ENCODE results near the gene BHLHE40. TPM values are rescaled to one million over a fixed set of nuclear protein-coding genes. Genes with fewer than 3 reads are reported as not detected.
"Not testable (repeated sequence)": the region's sequence is repeated elsewhere in the genome, so short reads cannot be mapped to it uniquely, and the experiment has no call there.

The BHLHE40 gene
- total RNA-seq, 1 donor from 2014 or later, result 548 TPM

DNA sequence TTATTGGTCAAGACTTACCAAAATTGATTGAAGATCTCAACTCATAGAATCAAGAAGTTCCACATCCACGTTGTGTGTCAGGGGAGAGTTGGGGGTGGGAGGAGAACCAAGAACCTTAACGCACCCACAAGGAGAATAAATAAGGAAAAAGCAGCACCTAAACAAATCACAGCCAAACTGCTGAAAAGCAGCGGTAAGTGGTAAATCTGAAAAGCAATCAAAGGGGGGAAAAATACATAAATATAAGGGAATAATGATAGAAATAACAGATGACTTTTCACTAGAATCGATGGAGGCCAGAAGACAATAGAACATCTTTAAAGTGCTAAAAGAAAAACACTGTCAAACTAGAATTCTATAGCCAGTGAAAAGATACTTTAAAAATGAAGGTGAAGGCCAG lies 20.1 kb upstream of the BHLHE40 start:
- intact Hi-C loops (cut with micrococcal nuclease), result no loop called here

DNA sequence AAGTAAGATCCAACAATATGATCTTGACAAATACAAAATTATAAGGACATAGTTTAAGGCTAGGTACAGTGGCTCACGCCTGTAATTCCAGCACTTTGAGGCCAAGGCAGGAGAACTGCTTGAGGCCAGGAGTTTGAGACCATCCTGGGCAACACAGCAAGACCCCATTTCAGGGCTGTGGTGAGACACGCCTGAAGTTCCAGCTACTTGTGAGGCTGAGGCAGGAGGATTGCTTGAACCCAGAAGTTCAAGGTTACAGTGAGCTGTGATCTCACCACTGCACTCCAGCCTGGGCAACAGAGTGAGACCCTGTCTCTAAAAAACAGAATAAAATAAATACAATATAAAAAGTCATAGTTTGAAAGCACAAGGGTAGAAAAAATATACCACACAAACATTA lies 17.4 kb upstream of the BHLHE40 start:
- intact Hi-C loops (cut with micrococcal nuclease), result not testable (repeated sequence)

DNA sequence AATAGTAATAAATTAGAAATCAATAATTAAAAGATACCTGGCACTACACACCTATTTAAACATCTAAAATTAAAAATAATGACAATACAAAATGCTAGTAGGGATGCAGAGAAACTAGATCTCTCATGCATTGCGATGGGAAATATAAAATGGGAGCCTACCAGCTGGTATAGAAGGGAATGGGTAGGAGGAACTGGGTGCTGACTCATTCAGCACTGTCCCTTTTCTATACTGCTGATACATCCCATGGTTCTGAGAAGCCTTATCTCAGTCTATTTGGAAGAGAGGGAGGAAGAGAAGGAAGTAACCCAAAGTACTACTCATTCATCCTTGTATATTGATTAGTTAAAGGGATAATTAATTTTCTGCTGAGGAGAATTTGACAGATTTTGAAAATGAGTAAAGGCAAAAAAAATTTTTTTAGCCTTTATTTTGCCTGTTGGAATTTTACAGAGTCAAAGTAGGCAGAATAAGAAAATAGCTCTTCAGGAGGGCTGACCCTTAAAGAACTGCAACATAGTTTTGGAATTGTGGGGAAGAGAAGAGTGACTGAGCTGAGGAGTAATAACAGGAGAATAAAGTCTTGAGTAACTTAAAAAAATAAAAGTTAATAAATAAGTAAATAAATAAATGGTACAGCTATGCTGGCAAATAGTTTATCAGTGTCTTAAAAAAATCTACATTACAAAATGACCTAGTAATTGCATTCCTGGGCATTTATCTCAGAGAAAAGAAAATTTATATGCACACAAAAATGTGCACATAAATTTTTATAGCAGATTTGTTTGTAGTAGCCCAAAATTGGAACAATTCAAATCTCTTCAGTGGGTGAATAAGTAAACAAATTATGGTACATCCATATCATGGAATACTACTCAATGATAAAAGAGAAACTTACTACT lies 15.3 kb upstream of the BHLHE40 start:
- intact Hi-C loops (cut with micrococcal nuclease), result no loop called here

DNA sequence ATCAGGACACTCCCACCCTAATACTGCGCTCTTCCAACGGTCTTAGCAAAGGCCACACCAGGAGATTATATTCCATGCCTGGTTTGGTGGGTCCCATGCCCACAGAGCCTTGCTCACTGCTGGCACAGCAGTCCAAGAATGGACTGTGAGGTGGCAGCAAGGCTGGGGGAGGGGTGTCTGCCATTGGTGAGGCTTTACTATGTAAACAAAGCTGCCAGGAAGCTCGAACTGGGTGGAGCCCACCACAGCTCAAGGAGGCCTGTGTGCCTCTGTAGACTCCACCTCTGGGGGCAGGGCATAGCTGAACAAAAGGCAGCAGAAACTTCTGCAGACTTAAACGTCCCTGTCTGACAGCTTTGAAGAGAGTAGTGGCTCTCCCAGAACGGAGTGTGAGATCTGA lies 13.2 kb upstream of the BHLHE40 start:
- intact Hi-C loops (cut with micrococcal nuclease), result not testable (repeated sequence)

DNA sequence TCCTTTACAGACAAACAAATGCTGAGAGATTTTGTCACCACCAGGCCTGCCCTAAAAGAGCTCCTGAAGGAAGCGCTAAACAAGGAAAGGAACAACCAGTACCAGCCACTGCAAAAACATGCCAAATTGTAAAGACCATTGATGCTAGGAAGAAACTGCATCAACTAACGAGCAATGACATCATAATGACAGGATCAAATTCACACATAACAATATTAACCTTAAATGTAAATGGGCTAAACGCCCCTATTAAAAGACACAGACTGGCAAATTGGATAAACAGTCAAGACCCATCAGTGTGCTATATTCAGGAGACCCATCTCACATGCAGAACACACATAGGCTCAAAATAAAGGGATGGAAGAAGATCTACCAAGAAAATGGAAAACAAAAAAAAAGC lies 11.6 kb upstream of the BHLHE40 start:
- intact Hi-C loops (cut with micrococcal nuclease), result not testable (repeated sequence)

DNA sequence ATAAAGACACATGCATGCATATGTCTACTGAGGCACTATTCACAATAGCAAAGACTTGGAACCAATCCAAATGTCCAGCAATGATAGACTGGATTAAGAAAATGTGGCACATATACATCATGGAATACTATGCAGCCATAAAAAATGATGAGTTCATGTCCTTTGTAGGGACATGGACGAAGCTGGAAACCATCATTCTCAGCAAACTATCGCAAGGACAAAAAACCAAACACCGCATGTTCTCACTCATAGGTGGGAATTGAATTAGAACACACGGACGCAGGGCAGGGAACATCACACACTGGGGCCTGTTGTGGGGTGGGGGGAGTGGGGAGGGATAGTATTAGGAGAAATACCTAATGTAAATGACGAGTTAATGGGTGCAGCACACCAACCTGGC lies 7.8 kb upstream of the BHLHE40 start:
- intact Hi-C loops (cut with micrococcal nuclease), result not testable (repeated sequence)

DNA sequence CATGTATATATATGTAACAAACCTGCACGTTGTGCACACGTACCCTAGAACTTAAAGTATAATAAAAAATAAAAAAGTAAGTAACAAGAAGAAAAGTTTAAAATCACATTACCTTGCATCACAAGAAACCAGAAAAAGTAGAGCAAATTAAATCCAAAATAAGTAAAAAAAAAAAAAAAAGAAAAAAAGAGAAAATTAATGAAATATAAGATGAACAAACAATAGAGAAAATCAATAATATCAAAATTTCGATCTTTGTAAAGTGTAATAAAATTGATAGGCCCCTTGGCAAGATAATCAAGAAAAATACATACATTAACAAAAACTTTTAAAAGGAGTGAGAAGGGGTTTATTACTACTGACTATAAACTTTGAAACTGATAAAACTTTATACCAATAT lies 7.4 kb upstream of the BHLHE40 start:
- intact Hi-C loops (cut with micrococcal nuclease), result no loop called here

DNA sequence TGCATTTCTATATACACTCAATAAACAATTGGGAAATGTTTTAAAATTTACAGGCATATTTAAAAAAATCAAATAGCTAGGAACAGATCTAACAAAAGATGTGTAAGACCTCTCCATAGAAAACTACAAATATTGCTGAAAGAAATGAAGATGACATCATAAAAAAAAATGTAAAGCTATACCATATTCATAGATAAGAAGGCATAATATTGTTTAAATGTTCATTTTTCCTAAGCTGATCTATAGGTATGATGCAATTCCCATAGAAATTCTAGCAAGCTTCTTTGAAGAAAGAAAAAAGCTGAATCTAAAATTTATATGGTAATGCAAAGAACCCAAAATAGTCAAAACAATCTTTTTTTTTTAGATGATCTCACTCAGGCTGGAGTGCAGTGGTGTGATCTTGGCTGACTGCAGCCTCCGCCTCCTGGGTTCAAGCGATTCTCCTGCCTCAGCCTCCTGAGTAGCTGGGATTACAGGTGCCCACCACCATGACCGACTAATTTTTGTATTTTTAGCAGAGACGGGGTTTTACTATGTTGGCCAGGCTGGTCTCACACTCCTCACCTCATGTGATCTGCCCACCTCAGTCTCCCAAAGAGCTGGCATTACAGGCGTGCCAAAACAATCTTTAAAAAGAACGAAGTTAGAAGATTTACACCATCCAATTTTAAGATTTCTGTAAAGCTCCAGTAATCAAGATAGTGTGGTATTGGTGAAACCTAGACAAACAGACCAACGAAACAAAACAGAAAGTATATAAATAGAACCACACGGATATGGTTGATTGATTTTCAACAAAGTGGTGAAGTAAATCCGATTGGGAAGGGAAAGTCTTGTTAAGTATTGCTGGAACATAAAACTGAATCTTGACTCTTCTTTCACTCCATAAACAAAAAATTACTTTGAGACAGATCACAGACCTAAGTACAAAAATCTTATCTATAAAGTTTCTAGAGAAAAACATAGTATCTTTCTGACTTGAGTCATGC lies 6.3 kb upstream of the BHLHE40 start:
- intact Hi-C loops (cut with micrococcal nuclease), result no loop called here

DNA sequence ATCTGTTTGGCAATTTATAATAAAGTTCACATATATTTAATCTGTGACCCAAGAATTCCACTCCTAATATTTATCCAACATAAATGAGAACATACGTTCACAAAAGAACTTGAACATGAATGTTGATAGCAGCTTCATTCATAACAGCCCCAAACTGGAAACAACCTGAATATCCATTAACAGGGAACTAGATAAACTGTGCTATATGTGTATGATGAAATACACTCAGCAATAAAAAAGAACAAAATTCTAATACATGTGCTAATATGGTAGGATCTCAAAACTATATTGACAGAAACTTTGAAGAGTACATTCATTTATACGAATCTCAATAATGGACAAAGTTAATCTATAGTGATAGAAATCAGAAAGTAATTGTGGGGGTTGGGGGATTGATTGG lies 5.1 kb upstream of the BHLHE40 start:
- intact Hi-C loops (cut with micrococcal nuclease), result no loop called here

DNA sequence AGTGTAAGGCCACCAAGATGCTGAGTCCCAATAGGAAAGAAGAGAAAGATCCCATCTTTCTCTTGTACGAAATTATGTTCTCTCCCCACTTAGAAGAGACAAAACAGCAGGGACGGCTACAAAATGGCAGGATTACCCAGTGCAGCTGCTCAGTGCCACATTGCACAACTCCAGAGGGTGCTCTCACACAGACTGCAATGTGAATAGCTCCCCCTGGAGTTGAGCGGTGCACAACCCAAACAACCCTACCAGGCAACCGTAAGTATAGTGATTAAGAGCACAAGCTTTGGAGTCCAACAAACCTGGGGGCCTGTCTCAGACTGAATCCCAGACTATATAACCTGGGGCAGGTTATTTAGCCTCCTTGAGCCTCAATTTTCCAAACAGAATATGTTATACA lies 3.1 kb upstream of the BHLHE40 start:
- intact Hi-C loops (cut with micrococcal nuclease), result loop anchor here (1.0 kb wide), 1 partner anchor 265 kb away; no protein-coding TSS in a partner anchor

DNA sequence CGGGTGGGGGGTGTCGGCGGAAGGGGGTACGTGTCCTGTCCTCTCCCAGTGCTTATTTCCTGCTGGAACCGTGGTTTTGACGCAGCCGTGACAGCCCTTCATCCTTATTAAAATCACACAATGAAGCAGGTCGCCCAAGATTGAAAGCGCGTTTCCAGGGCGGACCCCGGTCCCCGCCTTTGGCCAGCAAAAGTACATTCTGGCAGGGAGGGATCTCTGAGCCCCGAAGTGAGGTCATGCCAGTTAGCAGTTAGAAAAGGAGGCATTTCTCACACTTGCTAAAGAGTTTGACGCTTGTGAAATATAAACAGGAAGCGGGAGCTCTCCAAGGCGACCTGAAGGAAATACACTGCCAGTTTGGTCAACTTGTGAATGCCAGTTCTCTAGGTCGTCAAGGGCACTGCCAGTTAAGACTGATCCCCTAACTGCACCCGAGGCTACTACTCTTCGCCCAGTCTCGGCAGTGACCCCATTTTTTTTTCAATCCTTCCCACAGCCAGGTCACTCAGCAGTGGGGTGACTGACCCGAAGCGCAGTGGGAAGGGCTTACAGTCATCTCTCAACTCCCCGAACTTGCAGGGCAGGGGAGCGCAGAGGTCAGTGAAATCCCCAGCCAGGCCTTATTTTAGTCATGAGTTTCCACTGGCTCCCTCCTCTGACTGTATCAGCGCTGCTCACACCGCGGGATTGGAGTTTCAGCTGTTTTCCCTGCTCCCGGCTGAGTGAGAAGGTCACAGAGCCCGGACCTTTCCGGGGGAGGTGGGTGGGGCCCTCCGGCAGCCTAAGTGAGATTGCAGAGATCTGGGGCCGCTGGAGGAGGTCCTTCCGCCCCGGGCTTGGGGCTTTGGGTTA lies 2.0 kb upstream of the BHLHE40 start:
- intact Hi-C loops (cut with micrococcal nuclease), result loop anchor here (1.0 kb wide), 8 partner anchors 50 to 200 kb away; no protein-coding TSS in a partner anchor

DNA sequence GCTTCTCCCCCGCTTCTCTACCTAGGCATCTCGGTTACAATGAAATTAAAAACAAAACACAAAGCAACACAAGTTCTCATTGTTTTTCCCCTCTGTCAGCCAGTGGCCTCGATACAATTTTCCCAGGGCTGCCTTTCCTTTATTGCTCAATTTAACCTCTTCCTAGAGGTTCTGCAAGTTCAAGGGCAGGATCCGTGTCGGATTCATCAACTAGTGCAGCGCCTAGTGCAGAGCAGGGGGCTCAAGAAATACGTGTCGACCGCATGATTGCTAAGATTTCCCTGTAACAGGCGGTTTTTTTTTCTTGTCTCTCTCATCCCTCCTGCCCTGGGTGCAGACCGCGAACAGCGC lies 1.4 kb upstream of the BHLHE40 start:
- intact Hi-C loops (cut with micrococcal nuclease), result loop anchor here (1.0 to 2.0 kb wide), 11 partner anchors 8 to 210 kb away; partner anchors contain the start of gene ARL8B

DNA sequence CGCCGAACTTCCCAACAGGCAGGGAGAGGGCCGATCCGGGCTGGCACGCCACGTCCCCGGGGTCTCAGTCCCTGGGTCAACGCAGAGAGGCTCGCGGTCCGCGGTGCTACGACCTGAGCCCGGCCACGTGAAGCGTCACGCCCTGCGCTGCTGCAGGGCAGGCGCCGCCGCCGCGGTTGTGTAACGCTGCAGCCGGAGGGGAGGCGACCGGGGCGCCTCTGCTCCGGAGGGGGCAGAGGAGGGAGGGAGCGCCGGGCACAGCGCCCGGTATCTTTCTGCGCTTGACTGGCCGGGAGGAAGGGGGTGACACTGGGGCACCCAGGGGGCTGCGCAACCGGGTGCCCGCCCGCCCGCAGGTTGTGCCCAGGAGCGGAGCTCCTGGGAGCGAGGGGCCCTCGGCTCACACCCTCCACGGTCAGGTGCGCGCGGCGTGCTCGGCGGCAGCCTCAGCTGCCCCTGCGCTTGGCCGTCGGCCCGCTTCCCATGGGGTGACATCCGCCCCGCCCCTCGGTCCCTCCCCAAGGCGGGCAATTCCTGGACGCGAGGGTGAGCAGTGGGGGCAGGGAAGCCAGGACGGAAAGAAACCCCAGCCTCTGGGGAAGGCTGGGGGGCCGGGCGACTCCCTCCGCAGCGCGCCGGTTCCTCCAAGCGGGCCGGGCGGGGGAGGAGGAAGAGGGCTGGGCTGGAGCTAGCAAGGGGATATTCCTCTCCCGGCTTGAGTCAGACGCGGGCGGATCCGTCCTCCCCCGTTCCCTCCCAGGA lies 852 bp upstream of the BHLHE40 start:
- intact Hi-C loops (cut with micrococcal nuclease), result loop anchor here (1.0 to 2.0 kb wide), 3 partner anchors 8 to 210 kb away; partner anchors contain the start of gene ARL8B

DNA sequence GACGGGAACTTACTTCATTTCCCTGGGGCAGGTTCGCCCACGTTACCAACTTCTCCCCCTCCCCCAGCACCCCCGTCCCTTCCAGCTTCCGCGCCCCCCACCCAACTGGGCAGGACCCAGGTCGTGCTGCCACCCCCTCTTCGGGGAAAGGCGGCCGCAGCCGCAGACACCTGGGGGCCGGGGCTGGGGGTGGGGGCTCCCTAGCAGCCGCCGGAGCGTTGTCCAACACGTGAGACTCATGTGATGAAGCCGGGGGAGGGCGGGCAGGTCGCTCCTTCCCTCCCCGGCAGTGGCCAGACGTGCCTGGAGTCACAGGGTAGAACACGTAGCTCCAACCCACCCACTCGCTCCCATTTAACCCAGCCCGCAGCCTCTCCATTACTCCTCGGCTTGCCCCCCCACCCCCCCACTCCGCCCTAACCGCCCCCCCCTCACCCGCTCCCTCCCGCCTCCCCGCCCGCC lies 240 bp upstream of the BHLHE40 start:
- intact Hi-C loops (cut with micrococcal nuclease), result loop anchor here (1.0 to 2.0 kb wide), 7 partner anchors 7 to 486 kb away; partner anchors contain the start of genes ARL8B and ITPR1

DNA sequence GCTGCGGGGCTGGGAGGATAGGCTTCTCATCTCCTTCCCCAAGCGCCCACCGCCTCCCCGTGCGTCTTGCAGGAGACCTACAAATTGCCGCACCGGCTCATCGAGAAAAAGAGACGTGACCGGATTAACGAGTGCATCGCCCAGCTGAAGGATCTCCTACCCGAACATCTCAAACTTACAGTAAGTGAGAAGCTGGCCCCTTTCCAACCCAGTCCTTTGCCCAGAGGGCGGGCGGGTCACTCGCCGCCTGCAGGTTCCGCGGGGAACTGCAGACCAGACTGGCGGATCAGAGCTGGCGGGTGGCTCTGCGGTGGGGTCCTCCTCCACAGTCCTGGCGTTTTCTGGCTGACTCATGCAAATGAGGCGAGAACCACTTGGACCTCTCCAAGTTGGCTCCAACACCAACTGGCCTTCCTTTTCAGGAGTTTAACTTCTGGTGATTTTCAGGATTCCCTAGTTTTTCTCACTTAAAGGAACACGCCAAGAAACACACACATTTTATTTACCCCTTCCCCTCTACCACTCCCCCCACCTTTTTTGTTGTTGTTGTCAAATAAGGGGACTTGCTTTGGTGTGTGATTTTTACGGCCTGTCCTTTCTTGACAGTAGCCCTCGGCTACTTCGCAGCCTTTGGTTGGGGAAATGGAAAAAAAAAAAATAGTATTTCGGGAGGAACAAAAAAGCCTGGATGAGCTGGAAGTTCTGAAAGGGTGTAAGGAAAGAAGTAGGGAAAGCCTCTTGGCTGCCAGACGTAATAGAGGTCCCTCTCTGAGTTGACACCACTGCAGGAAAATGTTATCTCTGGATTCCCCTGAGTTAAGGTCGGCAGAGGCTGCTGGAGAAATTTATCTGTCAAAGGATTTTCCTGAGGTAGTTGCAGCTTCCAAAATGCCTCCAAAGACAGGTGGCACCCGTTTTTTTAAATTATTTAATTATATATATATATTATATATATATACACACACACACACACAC lies 1.3 kb downstream of the BHLHE40 start:
- intact Hi-C loops (cut with micrococcal nuclease), result loop anchor here (1.0 to 2.0 kb wide), 6 partner anchors 77 to 678 kb away; partner anchors contain the start of gene SETMAR

DNA sequence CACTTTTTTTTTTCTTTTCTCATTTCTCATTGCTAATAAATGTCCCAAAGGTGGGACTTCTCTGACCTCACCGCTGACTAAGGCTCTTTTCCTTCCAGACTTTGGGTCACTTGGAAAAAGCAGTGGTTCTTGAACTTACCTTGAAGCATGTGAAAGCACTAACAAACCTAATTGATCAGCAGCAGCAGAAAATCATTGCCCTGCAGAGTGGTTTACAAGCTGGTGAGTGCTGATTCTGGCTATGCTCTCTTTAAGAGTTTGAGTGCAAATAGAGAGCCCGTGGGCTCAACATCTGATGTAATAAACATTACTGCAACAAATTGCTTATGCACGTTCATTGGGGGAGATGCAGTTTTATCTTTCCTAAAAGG lies 2.0 kb downstream of the BHLHE40 start:
- intact Hi-C loops (cut with micrococcal nuclease), result loop anchor here (2.0 kb wide), 3 partner anchors 324 to 678 kb away; partner anchors contain the start of gene SETMAR

DNA sequence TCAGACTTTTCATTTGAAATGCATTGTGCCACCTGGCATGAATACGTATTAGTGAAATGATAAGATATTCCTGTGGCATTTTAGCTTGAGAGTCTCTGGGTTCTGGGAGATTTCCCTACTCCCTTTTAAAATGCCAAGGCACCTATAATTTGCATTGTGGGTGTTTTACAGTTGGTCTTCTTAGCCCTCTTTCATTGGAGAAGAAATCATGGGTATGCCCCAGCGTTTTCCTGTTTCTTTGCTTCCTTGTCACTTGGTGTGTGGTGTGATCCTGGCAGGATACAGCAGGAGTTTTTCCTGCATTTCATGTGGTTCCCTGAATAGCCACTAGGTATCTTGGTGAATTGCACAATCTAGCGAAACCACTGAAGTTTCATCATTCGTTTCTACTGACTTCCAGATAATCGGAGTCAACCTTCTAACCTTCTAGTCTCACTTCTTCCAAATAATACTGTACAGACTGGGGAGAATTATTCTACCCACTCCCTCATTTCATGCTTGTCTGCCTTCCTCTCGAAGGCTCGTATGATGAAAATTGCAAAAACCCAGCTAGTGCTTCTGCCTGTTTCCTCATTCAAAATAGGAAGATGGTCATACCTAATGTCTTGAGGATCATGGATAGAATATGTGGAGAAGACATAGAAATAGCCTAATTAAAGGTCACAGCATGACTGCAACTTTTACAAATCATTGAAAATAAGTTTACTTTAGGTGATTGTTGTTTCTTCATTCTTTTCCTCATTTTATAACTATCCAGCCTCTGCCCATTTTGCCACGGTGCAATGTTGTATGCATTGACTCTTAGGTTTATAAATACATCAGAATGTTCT lies 2.6 kb downstream of the BHLHE40 start:
- intact Hi-C loops (cut with micrococcal nuclease), result loop anchor here (2.0 kb wide), 3 partner anchors 325 to 679 kb away; partner anchors contain the start of gene SETMAR
